Testis (tissue), 2 donors: ENCODE data around the gene NRXN3.

ENCODE experiments used
- CTCF ChIP-seq, 3 experiments: fragments of 450-650 bp in 2 of 3; fragments of 200-600 bp in 1 of 3; sonication (generic) in 1 of 3; IDR thresholded peaks; one replicate each; pipeline ENCODE4 v1.5.1; 2016 to 2019; ENCODE audit warnings: antibody characterized with exemption in 3 of 3, mild to moderate bottlenecking in 2 of 3, moderate library complexity in 1 of 3
- POLR2A ChIP-seq: fragments of 450-650 bp; IDR thresholded peaks from one replicate; pipeline ENCODE4 v1.6.1; 2017; ENCODE audit warnings: antibody characterized with exemption, mild to moderate bottlenecking, moderate library complexity

GRCh38 chr14:78254911-78255461 is 84.8 kb downstream of the NRXN3 start:
- no peak for TF ChIP-seq POLR2A
- no peak for TF ChIP-seq CTCF (IDR thresholded peaks at IDR 0.05)
